GM15510 (cell line): ENCODE measurements around the gene SAMD14.
A peak's percentile ranks its signal among the peaks of the same experiment; 100 is the strongest.

Experiments
- POLR2A ChIP-seq: IDR thresholded peaks from 3 replicates; pipeline ENCODE4 v1.6.1; 2011; ENCODE audit warnings: borderline replicate concordance; ENCODE audit not compliant: insufficient read length; ENCODE audit errors: extremely low read depth

Gene SAMD14

DNA sequence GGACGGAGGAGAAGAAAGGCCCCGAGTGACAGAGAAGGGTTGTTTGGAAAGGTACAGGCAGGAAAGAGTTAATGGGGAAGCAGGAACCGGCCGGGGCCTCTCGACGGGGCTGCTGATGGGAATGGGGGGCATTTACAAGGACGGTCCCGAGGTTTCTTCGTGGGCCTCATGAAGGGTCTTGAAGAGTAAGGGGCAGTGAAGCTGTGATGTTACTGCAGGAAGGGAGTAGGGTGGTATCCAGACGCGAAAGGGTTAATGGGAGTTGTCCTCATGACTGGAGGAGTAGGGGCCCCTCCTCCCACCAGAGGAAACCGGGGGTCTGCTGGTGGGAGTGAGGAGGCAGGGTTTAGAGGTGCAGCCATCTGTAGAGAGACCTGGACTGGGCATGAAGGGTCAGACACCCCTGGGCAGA, 34.3 kb downstream of the SAMD14 start:
- TF ChIP-seq POLR2A: no peak

DNA sequence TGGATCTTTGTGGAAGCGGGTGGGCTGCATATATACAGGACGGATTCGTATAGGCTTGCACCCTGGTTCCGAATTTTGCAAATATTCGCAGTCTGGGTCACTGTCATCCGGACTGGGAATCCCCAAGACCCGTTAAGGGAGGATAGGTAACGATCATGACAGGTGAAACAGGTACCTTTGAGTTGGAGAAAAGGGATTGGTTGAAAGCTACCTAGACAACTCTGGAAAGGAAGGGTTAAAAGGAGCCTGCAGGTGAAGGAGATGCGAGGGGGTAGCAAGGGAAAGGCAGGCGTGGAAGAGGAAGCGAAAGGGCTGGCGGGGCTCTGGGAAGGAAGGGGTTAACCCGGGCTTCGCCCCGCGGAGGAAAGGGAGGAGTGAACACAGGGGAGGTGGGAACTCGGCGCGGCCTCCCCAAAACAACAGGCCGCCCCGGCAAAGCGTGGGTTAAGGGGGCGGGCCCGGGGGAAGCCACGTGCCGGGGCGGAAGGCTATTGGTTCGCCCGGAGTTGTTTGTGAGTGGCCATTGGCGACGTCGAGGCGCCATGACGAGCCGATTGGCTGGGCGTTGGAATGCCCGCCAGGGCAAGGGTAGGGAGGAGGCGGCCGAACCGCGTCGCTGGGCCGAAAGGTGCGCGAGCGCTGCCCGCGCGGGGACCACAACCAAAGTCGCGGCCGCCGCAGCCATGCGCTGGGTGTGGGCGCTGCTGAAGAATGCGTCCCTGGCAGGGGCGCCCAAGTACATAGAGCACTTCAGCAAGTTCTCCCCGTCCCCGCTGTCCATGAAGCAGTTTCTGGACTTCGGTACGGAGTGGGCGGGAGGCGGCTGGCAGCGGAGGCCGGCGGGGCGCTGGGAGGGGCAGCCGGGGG, 35.0 kb downstream of the SAMD14 start, which contains the start of gene PDK2:
PDK2 (plus strand) TSS at position 599 of the 867 bp plus-strand sequence; CDS start at position 684, 85 bp downstream.
- TF ChIP-seq POLR2A: peak; percentile 37

DNA sequence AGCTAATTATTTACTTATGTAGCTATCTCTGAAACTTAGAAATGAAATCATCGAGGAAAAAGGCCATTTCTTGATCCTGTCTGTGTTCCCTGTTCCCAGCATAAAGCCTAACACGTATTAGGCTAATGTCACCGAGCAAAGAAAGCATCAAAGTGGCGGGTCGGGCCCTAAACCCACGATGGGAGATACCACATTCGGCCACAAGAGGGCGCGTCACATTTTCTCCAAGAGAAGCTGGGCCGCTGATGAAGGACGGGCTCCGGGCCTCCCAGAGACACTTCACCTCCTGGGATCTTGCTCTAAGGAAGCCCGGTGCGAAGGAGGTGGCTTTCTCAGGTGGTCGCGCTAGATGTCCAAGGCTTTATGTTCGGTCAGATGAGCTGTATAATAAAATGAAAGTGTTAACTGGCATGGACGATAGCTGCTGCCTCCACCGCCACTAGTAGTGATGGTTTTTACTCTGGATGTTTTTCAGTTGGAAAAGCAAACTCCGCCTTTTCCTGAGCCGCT, 35.7 kb downstream of the SAMD14 start:
- TF ChIP-seq POLR2A: no peak

DNA sequence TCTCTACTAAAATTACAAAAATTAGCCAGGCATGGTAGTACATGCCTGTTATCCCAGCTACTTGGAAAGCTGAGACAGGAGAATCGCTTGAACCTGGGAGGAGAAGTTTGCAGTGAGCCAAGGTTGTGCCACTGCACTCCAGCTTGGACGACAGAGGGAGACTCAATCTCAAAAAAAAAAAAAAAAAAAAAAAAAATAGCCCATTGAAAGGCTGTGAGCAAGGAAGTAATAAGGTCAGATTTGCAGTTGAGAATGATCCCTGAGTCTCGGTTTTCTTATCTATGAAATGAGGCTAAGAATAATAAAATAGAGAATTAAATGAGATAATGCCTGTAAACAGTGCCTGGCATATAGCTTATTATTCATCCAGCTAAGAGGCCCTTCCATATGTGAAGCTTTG, 36.2 kb downstream of the SAMD14 start:
- TF ChIP-seq POLR2A: no peak

DNA sequence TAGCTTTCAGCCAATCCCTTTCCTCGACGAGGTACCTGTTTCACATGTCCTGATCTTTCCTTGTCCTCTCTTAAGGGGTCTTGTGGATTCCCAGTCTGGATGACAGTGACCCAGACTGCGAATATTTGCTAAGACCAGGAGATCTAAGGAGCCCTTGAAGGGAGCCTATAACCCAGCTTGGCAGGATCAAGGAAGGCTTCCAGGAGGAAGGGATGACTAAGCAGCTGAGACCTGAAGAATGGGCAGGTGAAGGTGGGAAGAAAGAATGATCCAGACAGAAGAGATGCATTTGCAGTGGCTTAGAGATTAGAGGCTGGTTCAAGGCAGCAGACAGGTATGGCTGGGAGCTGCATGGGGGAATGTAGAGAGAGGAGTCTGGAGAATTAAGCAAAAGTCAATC, 36.7 kb downstream of the SAMD14 start:
- TF ChIP-seq POLR2A: no peak

DNA sequence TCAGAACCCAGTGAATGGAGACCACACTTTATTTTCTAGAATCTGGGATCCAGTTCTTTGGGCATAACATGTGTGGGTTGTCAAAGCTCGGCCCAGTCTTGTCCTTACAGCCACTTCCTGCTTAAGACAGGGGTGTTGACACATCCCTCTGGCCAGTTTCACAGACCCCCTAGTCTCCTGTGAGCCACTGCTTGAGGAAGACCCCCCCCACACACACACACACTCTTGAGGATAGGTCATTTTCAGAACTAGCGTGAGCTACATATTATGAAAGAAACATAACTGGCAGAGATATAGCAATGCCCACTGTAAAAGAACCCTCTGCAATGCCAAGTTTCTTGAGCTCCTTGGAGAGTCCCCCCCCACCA, 38.1 kb downstream of the SAMD14 start:
- no peak for TF ChIP-seq POLR2A

DNA sequence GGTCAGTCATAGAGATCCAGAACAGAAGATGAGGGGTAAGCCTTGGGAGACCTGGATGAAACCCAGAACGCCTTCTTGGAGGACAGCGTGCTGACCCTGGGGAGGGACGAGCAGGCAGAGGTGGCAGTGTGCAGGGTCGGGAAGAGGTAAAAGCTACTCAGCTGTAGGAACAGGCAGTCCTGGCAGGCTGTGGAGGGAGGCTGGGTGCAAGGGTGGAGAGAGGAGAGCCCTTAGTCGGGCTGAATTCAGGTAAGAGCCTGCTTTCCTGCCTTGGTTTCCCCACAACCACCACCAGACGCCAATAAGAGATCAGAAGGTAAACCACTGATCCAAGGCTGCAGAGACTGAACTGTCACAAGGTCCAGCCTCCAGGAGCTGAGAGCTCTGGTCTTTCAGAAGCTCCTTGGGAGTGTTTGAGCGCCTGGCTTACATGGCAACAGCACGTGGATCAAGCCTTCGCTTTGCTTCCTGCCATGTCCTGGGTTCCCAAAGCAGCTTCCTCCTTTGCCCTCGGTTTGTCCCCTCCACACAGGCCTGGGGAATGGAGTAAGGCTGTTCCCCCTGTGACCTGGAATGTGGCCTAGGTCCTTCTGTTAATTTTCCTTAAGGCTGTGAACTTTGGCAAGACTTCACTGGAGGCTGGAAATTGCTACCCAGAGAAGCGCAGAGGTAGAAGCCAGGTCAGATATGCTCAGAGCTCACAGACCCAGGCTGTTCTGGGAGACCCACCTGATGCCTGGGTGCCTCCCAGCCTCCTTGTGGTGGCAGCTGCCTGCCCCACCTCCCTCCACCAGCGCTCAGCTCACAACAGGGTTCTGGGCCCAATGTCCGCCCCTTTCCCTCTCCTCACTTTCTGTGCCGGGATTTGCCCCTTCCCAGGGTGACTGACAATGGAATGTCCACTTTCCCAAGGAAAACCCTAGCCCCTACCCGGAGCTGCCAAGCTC, 38.7 kb downstream of the SAMD14 start:
- TF ChIP-seq POLR2A: no peak

DNA sequence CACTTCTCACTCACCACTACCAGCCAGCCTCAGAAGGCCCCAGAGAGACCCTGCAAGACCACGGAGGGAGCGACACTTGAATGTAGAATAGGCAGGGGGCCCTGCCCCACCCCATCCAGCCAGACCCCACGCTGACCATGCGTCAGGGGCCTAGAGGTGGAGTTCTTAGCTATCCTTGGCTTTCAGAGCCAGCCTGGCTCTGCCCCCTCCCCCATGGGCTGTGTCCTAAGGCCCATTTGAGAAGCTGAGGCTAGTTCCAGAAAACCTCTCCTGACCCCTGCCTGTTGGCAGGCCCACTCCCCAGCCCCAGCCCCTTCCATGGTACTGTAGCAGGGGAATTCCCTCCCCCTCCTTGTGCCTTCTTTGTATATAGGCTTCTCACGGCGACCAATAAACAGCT, 39.9 kb downstream of the SAMD14 start:
- no peak for TF ChIP-seq POLR2A

DNA sequence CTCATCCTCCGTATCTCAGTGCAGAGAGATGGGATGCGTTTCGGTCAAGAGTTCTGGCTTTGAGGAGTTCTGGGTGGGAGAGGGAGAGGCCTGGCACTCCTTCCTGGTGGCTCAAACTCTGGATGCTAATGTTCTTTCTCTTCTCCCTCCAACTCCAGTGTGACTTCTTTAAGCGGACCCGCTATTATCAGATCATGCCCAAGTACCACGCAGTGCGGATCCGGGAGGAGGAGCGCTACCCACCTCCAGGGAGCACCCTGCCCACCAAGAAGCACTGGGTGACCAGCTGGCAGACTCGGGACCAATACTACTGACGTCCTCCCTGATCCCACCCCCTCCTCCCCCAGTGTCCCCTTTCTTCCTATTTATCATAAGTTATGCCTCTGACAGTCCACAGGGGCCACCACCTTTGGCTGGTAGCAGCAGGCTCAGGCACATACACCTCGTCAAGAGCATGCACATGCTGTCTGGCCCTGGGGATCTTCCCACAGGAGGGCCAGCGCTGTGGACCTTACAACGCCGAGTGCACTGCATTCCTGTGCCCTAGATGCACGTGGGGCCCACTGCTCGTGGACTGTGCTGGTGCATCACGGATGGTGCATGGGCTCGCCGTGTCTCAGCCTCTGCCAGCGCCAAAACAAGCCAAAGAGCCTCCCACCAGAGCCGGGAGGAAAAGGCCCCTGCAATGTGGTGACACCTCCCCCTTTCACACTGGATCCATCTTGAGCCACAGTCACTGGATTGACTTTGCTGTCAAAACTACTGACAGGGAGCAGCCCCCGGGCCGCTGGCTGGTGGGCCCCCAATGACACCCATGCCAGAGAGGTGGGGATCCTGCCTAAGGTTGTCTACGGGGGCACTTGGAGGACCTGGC, 40.8 kb downstream of the SAMD14 start:
- no peak for TF ChIP-seq POLR2A

DNA sequence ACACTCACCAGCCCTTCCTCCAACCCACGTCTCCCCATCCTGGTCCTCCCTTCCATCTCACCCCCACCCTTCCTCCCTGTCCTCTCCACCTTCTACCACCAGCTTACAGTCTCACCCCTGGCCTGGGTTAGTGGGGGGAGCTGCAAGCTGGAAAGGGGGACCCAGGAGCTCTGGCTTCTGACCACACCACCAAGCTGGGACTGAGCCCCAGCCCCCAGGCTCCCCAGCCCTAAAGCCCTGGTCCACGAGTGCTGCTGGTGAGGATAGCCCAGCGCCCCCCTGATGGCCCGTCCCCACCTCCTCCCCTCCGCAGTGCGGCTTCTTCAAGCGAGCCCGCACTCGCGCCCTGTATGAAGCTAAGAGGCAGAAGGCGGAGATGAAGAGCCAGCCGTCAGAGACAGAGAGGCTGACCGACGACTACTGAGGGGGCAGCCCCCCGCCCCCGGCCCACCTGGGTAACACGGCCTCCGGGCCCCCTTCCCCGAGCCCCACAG, 42.0 kb downstream of the SAMD14 start:
- TF ChIP-seq POLR2A: no peak

DNA sequence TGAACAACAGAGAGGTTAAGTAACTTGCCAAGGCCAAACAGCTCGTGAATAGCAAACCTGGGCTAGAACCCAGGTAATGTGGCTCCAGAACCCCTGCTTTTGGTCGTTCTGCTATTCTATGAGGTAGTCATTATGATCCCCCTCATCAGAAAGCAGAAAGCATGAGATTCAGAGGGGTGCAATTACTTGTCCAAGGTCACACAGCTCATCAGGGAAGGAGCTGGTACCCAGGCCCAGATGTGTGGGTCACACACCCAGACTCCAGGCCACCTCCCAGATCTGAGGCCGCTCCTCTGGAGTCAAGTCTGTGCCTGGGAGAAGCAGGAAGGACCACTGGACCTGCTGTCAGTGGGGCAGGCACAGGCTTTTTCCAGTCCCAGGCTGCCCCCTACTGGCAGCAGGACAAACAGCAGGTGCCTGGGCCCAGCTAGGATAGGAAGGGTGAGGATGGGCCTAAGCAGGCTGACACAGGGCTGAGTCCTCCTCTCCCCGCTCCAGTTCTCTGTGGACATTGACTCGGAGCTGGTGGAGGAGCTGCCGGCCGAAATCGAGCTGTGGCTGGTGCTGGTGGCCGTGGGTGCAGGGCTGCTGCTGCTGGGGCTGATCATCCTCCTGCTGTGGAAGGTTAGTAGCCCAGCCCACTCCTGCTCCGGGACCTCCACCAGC, 42.6 kb downstream of the SAMD14 start:
- TF ChIP-seq POLR2A: no peak

DNA sequence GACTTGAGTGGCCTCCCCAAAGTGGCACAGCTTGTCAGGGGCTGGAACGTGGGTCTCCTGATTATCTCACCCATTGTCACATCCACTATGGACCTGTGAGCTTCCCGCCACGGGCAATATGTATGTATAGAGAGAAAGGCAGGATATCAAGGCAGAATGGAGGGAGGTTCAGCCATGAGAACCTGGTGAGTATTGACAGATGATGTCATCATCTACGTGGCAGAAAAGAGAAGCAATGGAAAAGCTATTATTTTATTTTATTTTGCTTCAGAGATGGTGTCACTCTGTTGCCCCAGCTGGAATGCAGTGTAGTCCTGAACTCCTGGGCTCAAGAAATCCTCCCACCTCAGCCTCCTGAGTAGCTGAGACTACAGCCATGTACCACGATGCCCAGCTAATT, 48.2 kb downstream of the SAMD14 start:
- no peak for TF ChIP-seq POLR2A

DNA sequence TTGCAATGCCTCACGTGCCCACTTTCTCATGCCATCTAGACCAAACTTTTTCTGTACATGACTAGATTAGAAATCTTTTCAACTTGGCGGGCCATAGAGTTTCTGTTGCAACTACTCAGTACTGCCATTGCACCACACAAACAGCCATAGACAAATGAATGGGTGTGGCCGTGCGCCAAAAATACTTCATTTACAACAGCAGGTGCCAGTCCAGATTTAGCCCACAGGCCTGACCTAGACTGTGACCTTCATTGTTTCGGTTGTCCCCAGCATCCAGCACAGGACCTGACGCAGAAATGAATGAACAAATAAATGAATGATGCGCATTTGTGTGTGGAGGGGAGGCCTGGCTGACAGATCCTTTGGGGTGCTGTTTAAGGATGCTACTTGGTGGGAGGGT, 49.1 kb downstream of the SAMD14 start:
- no peak for TF ChIP-seq POLR2A

DNA sequence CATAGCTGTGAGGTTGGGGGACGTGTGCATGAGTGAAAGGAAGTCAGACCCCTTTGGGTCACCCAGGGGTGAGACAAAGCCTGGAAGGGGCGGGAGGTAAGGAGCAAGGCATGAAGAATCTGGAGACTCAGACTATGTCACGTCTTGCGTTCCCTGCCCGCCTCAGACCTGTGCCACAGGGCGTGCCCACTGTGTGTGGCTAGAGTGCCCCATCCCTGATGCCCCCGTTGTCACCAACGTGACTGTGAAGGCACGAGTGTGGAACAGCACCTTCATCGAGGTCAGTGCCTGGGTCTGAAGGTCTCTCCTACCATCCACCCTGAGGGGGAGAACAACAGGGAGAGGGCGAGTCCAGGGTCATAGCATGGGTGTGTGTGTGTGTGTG, 49.9 kb downstream of the SAMD14 start:
- TF ChIP-seq POLR2A: no peak
